ENCODE results near the gene TSNAX.
"Not testable (repeated sequence)": the region's sequence is repeated elsewhere in the genome, so short reads cannot be mapped to it uniquely, and the experiment has no call there.

Gene TSNAX

DNA sequence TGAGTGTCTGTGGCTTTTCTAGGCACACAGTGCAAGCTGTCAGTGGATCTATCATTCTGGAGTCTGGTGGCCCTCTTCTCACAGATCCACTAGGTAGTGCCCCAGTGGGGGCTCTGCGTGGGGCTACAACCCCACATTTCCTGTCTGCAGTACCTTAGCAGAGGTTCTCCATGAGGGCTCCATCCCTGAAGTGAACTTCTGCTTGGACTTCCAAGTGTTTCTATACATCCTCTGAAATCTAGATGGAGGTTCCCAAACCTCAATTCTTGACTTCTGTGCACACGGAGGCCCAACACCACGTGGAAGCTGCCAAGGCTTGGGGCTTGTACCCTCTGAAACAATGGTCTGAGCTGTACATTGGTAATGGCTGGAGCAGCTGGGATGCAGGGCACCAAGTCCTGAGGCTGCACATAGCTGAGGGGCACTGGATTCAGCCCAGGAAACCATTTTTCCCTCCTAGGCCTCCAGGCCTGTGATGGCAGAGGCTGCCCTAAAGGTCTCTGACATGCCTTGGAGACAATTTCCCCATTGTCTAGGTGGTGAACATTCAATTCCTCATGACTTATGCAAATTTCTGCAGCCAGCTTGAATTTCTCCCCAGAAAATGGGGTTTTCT lies 29.2 kb upstream of the TSNAX start:
- Histone ChIP-seq H3K9ac (ENCODE audit: low read depth, low read length) (no peak overlapping the region), H3K27ac (ENCODE audit: low read length) (no peak overlapping the region), H3K9me3 (ENCODE audit: insufficient read depth, low read depth, low read length) (peaks cover 32% of the 10 kb centered on the region), H3K27me3 (ENCODE audit: insufficient read depth, low read length) (no peaks in the 10 kb centered on the region), H3K4me3 (ENCODE audit: low read length) (no peak overlapping the region), H3K36me3 (ENCODE audit: insufficient read depth, low read depth, low read length) (no peaks in the 10 kb centered on the region), H3K4me1 (ENCODE audit: insufficient read depth, low read length) (no peaks in the 10 kb centered on the region)

- Histone ChIP-seq H3K9me3 (ENCODE audit: insufficient read depth, low read depth, low read length) (peaks cover 32% of the 10 kb centered on the region), H3K4me1 (ENCODE audit: insufficient read depth, low read length) (no peaks in the 10 kb centered on the region), H3K36me3 (ENCODE audit: insufficient read depth, low read depth, low read length) (no peaks in the 10 kb centered on the region), H3K9ac (ENCODE audit: low read depth, low read length) (no peak overlapping the region), H3K27me3 (ENCODE audit: insufficient read depth, low read length) (no peaks in the 10 kb centered on the region), H3K4me3 (ENCODE audit: low read length) (no peak overlapping the region), H3K27ac (ENCODE audit: low read length) (no peak overlapping the region)
Measured at GRCh38 chr1:231500666-231501065, 27.8 kb upstream of the TSNAX start.

GRCh38 chr1:231503168-231503567 lies 25.3 kb upstream of the TSNAX start:
- H3K9me3 ChIP-seq (ENCODE audit: insufficient read depth, low read depth, low read length), result peaks cover 26% of the 10 kb centered on the region
- H3K27ac ChIP-seq (ENCODE audit: low read length); H3K36me3 ChIP-seq (ENCODE audit: insufficient read depth, low read depth, low read length); H3K4me1 ChIP-seq (ENCODE audit: insufficient read depth, low read length); H3K4me3 ChIP-seq (ENCODE audit: low read length); H3K9ac ChIP-seq (ENCODE audit: low read depth, low read length); H3K27me3 ChIP-seq (ENCODE audit: insufficient read depth, low read length): not testable (repeated sequence)

- Histone ChIP-seq H3K27ac (ENCODE audit: low read length) (no peak overlapping the region), H3K27me3 (ENCODE audit: insufficient read depth, low read length) (no peaks in the 10 kb centered on the region), H3K4me3 (ENCODE audit: low read length) (no peak overlapping the region), H3K4me1 (ENCODE audit: insufficient read depth, low read length) (no peaks in the 10 kb centered on the region), H3K9me3 (ENCODE audit: insufficient read depth, low read depth, low read length) (no peaks in the 10 kb centered on the region), H3K9ac (ENCODE audit: low read depth, low read length) (no peak overlapping the region), H3K36me3 (ENCODE audit: insufficient read depth, low read depth, low read length) (no peaks in the 10 kb centered on the region)
Measured at GRCh38 chr1:231507476-231508355, 20.8 kb upstream of the TSNAX start.

DNA sequence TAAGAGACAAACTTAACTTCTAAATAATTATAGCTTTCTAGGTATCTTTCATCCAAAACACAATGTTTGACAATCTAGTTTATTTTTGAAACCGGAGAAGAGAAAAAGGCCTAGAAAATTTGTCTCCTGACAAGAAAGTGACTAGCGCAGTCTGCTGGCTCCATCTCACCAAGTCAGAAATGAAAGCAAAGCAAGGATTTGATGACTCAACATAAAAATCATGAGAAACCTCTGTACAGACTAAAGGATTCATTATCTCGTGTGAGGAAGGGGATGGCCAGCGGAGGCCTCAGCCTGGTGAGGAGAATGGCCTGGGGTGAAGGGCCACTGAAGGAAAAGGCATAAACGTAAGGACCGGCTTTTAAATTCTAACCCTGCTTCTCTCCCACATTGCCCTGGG lies 20.0 kb upstream of the TSNAX start:
- no peak overlapping the region for H3K27ac ChIP-seq (ENCODE audit: low read length)
- H3K9me3 ChIP-seq (ENCODE audit: insufficient read depth, low read depth, low read length), result no peaks in the 10 kb centered on the region
- no peaks in the 10 kb centered on the region for H3K36me3 ChIP-seq (ENCODE audit: insufficient read depth, low read depth, low read length)
- no peaks in the 10 kb centered on the region for H3K27me3 ChIP-seq (ENCODE audit: insufficient read depth, low read length)
- no peak overlapping the region for H3K9ac ChIP-seq (ENCODE audit: low read depth, low read length)
- H3K4me3 ChIP-seq (ENCODE audit: low read length), result no peak overlapping the region
- H3K4me1 ChIP-seq (ENCODE audit: insufficient read depth, low read length), result no peaks in the 10 kb centered on the region

- no peaks in the 10 kb centered on the region for H3K27me3 ChIP-seq (ENCODE audit: insufficient read depth, low read length)
- no peaks in the 10 kb centered on the region for H3K9me3 ChIP-seq (ENCODE audit: insufficient read depth, low read depth, low read length)
- H3K27ac ChIP-seq (ENCODE audit: low read length), result no peak overlapping the region
- no peaks in the 10 kb centered on the region for H3K4me1 ChIP-seq (ENCODE audit: insufficient read depth, low read length)
- H3K4me3 ChIP-seq (ENCODE audit: low read length), result no peak overlapping the region
- no peaks in the 10 kb centered on the region for H3K36me3 ChIP-seq (ENCODE audit: insufficient read depth, low read depth, low read length)
- no peak overlapping the region for H3K9ac ChIP-seq (ENCODE audit: low read depth, low read length)
Measured at GRCh38 chr1:231508941-231509340, 19.5 kb upstream of the TSNAX start.

GRCh38 chr1:231512147-231512698 lies 16.2 kb upstream of the TSNAX start:
- Histone ChIP-seq H3K27me3 (ENCODE audit: insufficient read depth, low read length) (no peaks in the 10 kb centered on the region), H3K9me3 (ENCODE audit: insufficient read depth, low read depth, low read length) (no peaks in the 10 kb centered on the region), H3K9ac (ENCODE audit: low read depth, low read length) (no peak overlapping the region), H3K36me3 (ENCODE audit: insufficient read depth, low read depth, low read length) (no peaks in the 10 kb centered on the region), H3K4me1 (ENCODE audit: insufficient read depth, low read length) (no peaks in the 10 kb centered on the region), H3K4me3 (ENCODE audit: low read length) (no peak overlapping the region), H3K27ac (ENCODE audit: low read length) (no peak overlapping the region)

DNA sequence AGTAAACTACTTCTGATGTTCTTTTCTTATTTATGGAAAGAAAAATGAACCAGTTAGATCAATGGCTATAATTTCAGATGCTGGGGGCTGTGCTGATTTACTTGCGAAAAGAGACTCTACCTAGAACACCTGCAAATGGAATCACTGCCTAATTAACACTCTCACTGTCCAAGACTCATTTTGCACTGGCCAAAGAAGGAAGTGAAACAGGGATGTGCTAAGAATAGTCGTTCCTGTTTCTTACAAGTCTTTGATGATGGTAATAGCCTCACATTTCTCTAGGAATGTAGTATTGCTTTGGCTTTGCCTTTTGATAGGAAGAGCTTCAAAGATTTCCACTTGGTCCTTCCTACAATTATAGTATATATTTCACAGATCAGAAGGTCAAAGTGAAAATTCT lies 12.7 kb upstream of the TSNAX start:
- no peaks in the 10 kb centered on the region for H3K36me3 ChIP-seq (ENCODE audit: insufficient read depth, low read depth, low read length)
- no peaks in the 10 kb centered on the region for H3K27me3 ChIP-seq (ENCODE audit: insufficient read depth, low read length)
- no peaks in the 10 kb centered on the region; the same call in 1 of the 2 replicates for H3K9me3 ChIP-seq (ENCODE audit: insufficient read depth, low read depth, low read length)
- H3K9ac ChIP-seq (ENCODE audit: low read depth, low read length), result no peak overlapping the region
- H3K27ac ChIP-seq (ENCODE audit: low read length), result no peak overlapping the region
- H3K4me1 ChIP-seq (ENCODE audit: insufficient read depth, low read length), result no peaks in the 10 kb centered on the region
- no peak overlapping the region for H3K4me3 ChIP-seq (ENCODE audit: low read length)

DNA sequence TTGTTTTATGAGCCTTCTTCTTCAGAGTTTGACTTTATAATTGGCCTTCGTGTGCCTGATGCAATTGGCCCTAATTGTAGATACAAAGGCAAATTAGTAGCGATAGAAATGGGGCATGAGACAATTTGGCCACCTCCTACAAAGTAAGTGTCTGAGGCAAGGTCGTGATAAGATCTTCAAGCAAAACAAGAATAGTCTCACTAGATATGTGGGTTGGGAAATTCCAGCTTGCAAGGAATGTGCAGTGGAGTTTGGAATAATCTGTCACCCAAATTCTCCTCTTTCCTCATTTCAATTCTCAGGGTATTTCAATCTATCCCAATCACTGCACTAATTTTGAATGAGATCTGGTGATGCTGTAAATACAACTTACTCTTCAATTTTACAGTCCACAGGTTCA lies 11.4 kb upstream of the TSNAX start:
- no peaks in the 10 kb centered on the region for H3K36me3 ChIP-seq (ENCODE audit: insufficient read depth, low read depth, low read length)
- H3K27me3 ChIP-seq (ENCODE audit: insufficient read depth, low read length), result no peaks in the 10 kb centered on the region
- no peak overlapping the region for H3K27ac ChIP-seq (ENCODE audit: low read length)
- no peaks in the 10 kb centered on the region; the same call in 1 of the 2 replicates for H3K9me3 ChIP-seq (ENCODE audit: insufficient read depth, low read depth, low read length)
- no peak overlapping the region for H3K9ac ChIP-seq (ENCODE audit: low read depth, low read length)
- H3K4me3 ChIP-seq (ENCODE audit: low read length), result no peak overlapping the region
- H3K4me1 ChIP-seq (ENCODE audit: insufficient read depth, low read length), result no peaks in the 10 kb centered on the region

DNA sequence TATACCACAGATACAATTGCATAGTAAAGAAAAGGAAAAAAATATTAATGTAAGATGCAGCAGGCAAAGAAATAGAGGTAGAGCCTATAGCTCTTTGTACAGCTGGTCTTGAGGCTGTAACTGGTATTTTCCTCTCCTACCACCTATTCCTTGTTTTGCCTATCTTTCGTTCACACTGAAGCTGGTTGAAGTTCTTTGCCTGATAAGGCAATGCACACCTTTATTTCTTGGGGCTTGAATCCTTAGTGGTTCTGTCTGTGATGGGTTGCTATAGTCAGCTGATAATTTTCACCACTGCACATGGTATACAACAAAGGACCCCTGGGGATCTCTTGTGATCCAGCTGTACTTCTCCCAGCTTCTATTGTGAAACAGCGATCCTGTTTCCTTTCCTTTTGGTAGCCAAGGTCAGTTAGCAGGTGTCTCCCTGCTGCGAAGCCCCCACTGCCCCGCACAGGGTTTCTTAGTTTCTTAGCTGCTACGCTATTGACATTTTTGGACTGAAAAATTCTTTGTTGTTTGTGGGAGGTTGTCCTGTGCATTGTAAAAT lies 9.9 kb upstream of the TSNAX start:
- Histone ChIP-seq H3K27ac (ENCODE audit: low read length) (no peak overlapping the region), H3K27me3 (ENCODE audit: insufficient read depth, low read length) (no peaks in the 10 kb centered on the region), H3K36me3 (ENCODE audit: insufficient read depth, low read depth, low read length) (no peaks in the 10 kb centered on the region)

GRCh38 chr1:231519166-231519565 lies 9.3 kb upstream of the TSNAX start:
- no peaks in the 10 kb centered on the region for H3K36me3 ChIP-seq (ENCODE audit: insufficient read depth, low read depth, low read length)
- no peak overlapping the region for H3K4me3 ChIP-seq (ENCODE audit: low read length)
- H3K9me3 ChIP-seq (ENCODE audit: insufficient read depth, low read depth, low read length), result no peaks in the 10 kb centered on the region; the same call in 1 of the 2 replicates
- no peak overlapping the region for H3K27ac ChIP-seq (ENCODE audit: low read length)
- no peaks in the 10 kb centered on the region for H3K4me1 ChIP-seq (ENCODE audit: insufficient read depth, low read length)
- H3K9ac ChIP-seq (ENCODE audit: low read depth, low read length), result no peak overlapping the region
- no peaks in the 10 kb centered on the region for H3K27me3 ChIP-seq (ENCODE audit: insufficient read depth, low read length)

More for the DNA sequence above, 9.9 kb upstream of the TSNAX start:
- H3K4me3 ChIP-seq (ENCODE audit: low read length), result no peak overlapping the region
- no peaks in the 10 kb centered on the region for H3K4me1 ChIP-seq (ENCODE audit: insufficient read depth, low read length)
- no peaks in the 10 kb centered on the region; the same call in 1 of the 2 replicates for H3K9me3 ChIP-seq (ENCODE audit: insufficient read depth, low read depth, low read length)
- H3K9ac ChIP-seq (ENCODE audit: low read depth, low read length), result no peak overlapping the region

Data from iPS-20b (cell line).